Stomach smooth muscle (tissue), 2 donors: ENCODE measurements around the gene CMPK2.
"Not testable (repeated sequence)": the region's sequence is repeated elsewhere in the genome, so short reads cannot be mapped to it uniquely, and the experiment has no call there.

Source experiments
- H3K27ac ChIP-seq: one replicate; pipeline ENCODE4 v1.7.0; 2013; ENCODE audit warnings: mild to moderate bottlenecking, low read length, inconsistent platforms
- H3K27me3 ChIP-seq, 2 donors: one replicate each; pipeline ENCODE4 v1.7.0; 2013; ENCODE audit warnings: low read length in 2 of 2; ENCODE audit not compliant: insufficient read depth in 2 of 2, control insufficient read depth in 1 of 2
- H3K36me3 ChIP-seq, 2 donors: one replicate each; pipeline ENCODE4 v1.7.0; 2013; ENCODE audit warnings: low read length in 2 of 2; ENCODE audit not compliant: control insufficient read depth in 2 of 2, insufficient read depth in 2 of 2
- H3K4me1 ChIP-seq: one replicate; pipeline ENCODE4 v1.7.0; 2013; ENCODE audit warnings: low read length; ENCODE audit not compliant: control insufficient read depth, insufficient read depth
- H3K4me3 ChIP-seq, 2 donors: one replicate each; pipeline ENCODE4 v1.7.0; 2013; ENCODE audit warnings: low read length in 2 of 2
- H3K9ac ChIP-seq, 2 donors: one replicate each; pipeline ENCODE4 v1.7.0; 2013; ENCODE audit warnings: low read length in 2 of 2, mild to moderate bottlenecking in 1 of 2
- H3K9me3 ChIP-seq, 2 donors: one replicate each; pipeline ENCODE4 v1.7.0; 2013; ENCODE audit warnings: low read length in 2 of 2; ENCODE audit not compliant: control insufficient read depth in 2 of 2
- donor health status: healthy.
- donor health status: Pancreatic carcinoma.

CMPK2 gene

GRCh38 chr2:6902581-6902980, 36.9 kb upstream of the CMPK2 start:
- not testable (repeated sequence) for H3K4me1 ChIP-seq, H3K9me3 ChIP-seq, H3K36me3 ChIP-seq, H3K4me3 ChIP-seq, H3K27me3 ChIP-seq, H3K27ac ChIP-seq, H3K9ac ChIP-seq

- H3K9ac ChIP-seq = no peak overlapping the region
- no peaks in the 10 kb centered on the region for H3K9me3 ChIP-seq
- H3K27ac ChIP-seq = no peak overlapping the region
- H3K27me3 ChIP-seq = no peaks in the 10 kb centered on the region
- no peaks in the 10 kb centered on the region for H3K4me1 ChIP-seq
- H3K4me3 ChIP-seq = no peak overlapping the region
- H3K36me3 ChIP-seq = peaks cover 0 to 2% of the 10 kb centered on the region in 2 donors
Measured at GRCh38 chr2:6896930-6897759, 31.4 kb upstream of the CMPK2 start.

GRCh38 chr2:6893876-6894482, 28.3 kb upstream of the CMPK2 start:
- Histone ChIP-seq H3K36me3 (peaks cover 0 to 2% of the 10 kb centered on the region in 2 donors), H3K4me1 (no peaks in the 10 kb centered on the region), H3K9ac (no peak overlapping the region), H3K27ac (no peak overlapping the region), H3K9me3 (no peaks in the 10 kb centered on the region), H3K4me3 (no peak overlapping the region), H3K27me3 (no peaks in the 10 kb centered on the region)

- Histone ChIP-seq H3K36me3 (no peaks in the 10 kb centered on the region), H3K27me3 (no peaks in the 10 kb centered on the region), H3K9me3 (no peaks in the 10 kb centered on the region), H3K4me3 (no peak overlapping the region), H3K27ac (no peak overlapping the region), H3K9ac (no peak overlapping the region), H3K4me1 (no peaks in the 10 kb centered on the region)
Measured at GRCh38 chr2:6888724-6889123, 23.0 kb upstream of the CMPK2 start.

GRCh38 chr2:6887751-6888192, 22.1 kb upstream of the CMPK2 start:
- Histone ChIP-seq H3K36me3 (no peaks in the 10 kb centered on the region), H3K4me3 (no peak overlapping the region), H3K4me1 (no peaks in the 10 kb centered on the region), H3K9me3 (no peaks in the 10 kb centered on the region), H3K27ac (no peak overlapping the region), H3K27me3 (no peaks in the 10 kb centered on the region), H3K9ac (no peak overlapping the region)

GRCh38 chr2:6885968-6886367, 20.3 kb upstream of the CMPK2 start:
- Histone ChIP-seq H3K4me1 (no peaks in the 10 kb centered on the region), H3K9me3 (no peaks in the 10 kb centered on the region), H3K27me3 (no peaks in the 10 kb centered on the region), H3K27ac (no peak overlapping the region), H3K9ac (no peak overlapping the region), H3K4me3 (no peak overlapping the region), H3K36me3 (no peaks in the 10 kb centered on the region)

- no peaks in the 10 kb centered on the region for H3K36me3 ChIP-seq
- H3K4me1 ChIP-seq = no peaks in the 10 kb centered on the region
- no peak overlapping the region for H3K27ac ChIP-seq
- H3K9ac ChIP-seq = no peak overlapping the region
- no peaks in the 10 kb centered on the region for H3K9me3 ChIP-seq
- H3K27me3 ChIP-seq = no peaks in the 10 kb centered on the region
- H3K4me3 ChIP-seq = no peak overlapping the region
Measured at GRCh38 chr2:6885551-6885950, 19.8 kb upstream of the CMPK2 start.

GRCh38 chr2:6883448-6884122, 17.9 kb upstream of the CMPK2 start:
- Histone ChIP-seq H3K4me3 (no peak overlapping the region), H3K27ac (no peak overlapping the region), H3K36me3 (no peaks in the 10 kb centered on the region), H3K9me3 (no peaks in the 10 kb centered on the region), H3K9ac (no peak overlapping the region), H3K27me3 (no peaks in the 10 kb centered on the region), H3K4me1 (no peaks in the 10 kb centered on the region)

GRCh38 chr2:6881516-6881915, 15.8 kb upstream of the CMPK2 start:
- Histone ChIP-seq H3K27me3 (no peaks in the 10 kb centered on the region), H3K36me3 (no peaks in the 10 kb centered on the region), H3K9ac (no peak overlapping the region), H3K27ac (no peak overlapping the region), H3K4me1 (no peaks in the 10 kb centered on the region), H3K4me3 (no peak overlapping the region), H3K9me3 (no peaks in the 10 kb centered on the region)

GRCh38 chr2:6881046-6881445, 15.3 kb upstream of the CMPK2 start:
- H3K36me3 ChIP-seq = no peaks in the 10 kb centered on the region
- no peaks in the 10 kb centered on the region for H3K9me3 ChIP-seq
- no peak overlapping the region for H3K27ac ChIP-seq
- no peak overlapping the region for H3K9ac ChIP-seq
- H3K27me3 ChIP-seq = no peaks in the 10 kb centered on the region
- H3K4me3 ChIP-seq = no peak overlapping the region
- no peaks in the 10 kb centered on the region for H3K4me1 ChIP-seq
